ENCODE data around the gene GBE1. TPM values are rescaled to one million over a fixed set of nuclear protein-coding genes. Genes with fewer than 3 reads are reported as not detected.

The GBE1 gene
- total and polyA plus RNA-seq, 10 of the 15 experiments (the other 5 are each of a cell fraction or from before 2014, with no cell fraction given) = 21.4 to 62.2 (median 41.5) TPM

DNA sequence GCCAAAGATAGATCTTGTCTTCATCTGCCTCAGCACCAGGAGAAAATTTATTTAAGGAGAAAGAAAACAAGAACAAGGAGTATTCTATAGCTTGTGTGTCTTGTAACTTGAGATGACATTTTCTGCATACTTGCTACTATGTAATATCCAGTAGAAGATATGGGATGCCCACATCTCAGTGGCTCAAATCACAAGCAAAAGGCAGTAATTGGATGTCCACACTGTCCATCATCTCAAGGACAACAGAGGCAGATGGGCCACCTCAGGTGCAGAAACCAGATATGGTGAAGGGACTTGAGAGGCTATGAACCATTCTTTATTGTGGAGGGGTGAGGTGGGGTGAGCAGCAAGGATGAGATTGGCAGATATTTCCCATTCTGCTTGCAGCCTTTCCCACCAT is 309.0 kb downstream of the GBE1 start:
- no peaks in the 10 kb centered on the region for H4K20me1 ChIP-seq (ENCODE audit: control insufficient read depth, insufficient read depth)
- POLR2A ChIA-PET = no interaction called here
- intact Hi-C loops (cut with micrococcal nuclease; ENCODE audit: unreplicated experiment) = no loop called here
- in situ Hi-C loops (cut with MboI) = no loop called here
- no peak for FAIRE-seq
- CTCF ChIA-PET = interaction anchor here (1.3 kb wide), 1 partner anchor 39 kb away, joined by 3 read pairs; no protein-coding TSS in a partner anchor
- H3K9ac ChIP-seq (ENCODE audit: control insufficient read depth, insufficient read depth, low read length) = no peak overlapping the region
- no peak overlapping the region for H3K4me3 ChIP-seq
- TF ChIP-seq, protein P1, sequence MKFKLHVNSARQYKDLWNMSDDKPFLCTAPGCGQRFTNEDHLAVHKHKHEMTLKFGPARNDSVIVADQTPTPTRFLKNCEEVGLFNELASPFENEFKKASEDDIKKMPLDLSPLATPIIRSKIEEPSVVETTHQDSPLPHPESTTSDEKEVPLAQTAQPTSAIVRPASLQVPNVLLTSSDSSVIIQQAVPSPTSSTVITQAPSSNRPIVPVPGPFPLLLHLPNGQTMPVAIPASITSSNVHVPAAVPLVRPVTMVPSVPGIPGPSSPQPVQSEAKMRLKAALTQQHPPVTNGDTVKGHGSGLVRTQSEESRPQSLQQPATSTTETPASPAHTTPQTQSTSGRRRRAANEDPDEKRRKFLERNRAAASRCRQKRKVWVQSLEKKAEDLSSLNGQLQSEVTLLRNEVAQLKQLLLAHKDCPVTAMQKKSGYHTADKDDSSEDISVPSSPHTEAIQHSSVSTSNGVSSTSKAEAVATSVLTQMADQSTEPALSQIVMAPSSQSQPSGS (IDR thresholded peaks at IDR 0.05; ENCODE audit: low read length) = no peak
- TF ChIP-seq NR2C1 (IDR thresholded peaks at IDR 0.05) (no peak), PAX8 (IDR thresholded peaks at IDR 0.05) (no peak), ASH2L (IDR thresholded peaks at IDR 0.05; ENCODE audit: borderline replicate concordance, low read depth) (no peak), NFIC (IDR thresholded peaks at IDR 0.05; ENCODE audit: low read depth, low read length) (no peak), FOS (IDR thresholded peaks at IDR 0.05; ENCODE audit: borderline replicate concordance, extremely low read depth, insufficient read length) (no peak), RAD51 (IDR thresholded peaks at IDR 0.05) (no peak), ATF3 (IDR thresholded peaks at IDR 0.05; ENCODE audit: borderline replicate concordance, extremely low read depth, low read depth, low read length) (no peak), HCFC1 (IDR thresholded peaks at IDR 0.05; ENCODE audit: low read length) (no peak), SREBF1 (IDR thresholded peaks at IDR 0.05; ENCODE audit: low read length) (no peak), TCF12 (IDR thresholded peaks at IDR 0.05; ENCODE audit: low read depth, low read length) (no peak), STAT1 (conservative IDR thresholded peaks at IDR 0.05) (no peak), SMAD1 (IDR thresholded peaks at IDR 0.05; ENCODE audit: low read depth, partially characterized antibody) (no peak)
- TF ChIP-seq, protein P2, sequence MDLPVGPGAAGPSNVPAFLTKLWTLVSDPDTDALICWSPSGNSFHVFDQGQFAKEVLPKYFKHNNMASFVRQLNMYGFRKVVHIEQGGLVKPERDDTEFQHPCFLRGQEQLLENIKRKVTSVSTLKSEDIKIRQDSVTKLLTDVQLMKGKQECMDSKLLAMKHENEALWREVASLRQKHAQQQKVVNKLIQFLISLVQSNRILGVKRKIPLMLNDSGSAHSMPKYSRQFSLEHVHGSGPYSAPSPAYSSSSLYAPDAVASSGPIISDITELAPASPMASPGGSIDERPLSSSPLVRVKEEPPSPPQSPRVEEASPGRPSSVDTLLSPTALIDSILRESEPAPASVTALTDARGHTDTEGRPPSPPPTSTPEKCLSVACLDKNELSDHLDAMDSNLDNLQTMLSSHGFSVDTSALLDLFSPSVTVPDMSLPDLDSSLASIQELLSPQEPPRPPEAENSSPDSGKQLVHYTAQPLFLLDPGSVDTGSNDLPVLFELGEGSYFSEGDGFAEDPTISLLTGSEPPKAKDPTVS (IDR thresholded peaks at IDR 0.05; ENCODE audit: low read depth, low read length) = no peak
- TF ChIP-seq, protein P3, sequence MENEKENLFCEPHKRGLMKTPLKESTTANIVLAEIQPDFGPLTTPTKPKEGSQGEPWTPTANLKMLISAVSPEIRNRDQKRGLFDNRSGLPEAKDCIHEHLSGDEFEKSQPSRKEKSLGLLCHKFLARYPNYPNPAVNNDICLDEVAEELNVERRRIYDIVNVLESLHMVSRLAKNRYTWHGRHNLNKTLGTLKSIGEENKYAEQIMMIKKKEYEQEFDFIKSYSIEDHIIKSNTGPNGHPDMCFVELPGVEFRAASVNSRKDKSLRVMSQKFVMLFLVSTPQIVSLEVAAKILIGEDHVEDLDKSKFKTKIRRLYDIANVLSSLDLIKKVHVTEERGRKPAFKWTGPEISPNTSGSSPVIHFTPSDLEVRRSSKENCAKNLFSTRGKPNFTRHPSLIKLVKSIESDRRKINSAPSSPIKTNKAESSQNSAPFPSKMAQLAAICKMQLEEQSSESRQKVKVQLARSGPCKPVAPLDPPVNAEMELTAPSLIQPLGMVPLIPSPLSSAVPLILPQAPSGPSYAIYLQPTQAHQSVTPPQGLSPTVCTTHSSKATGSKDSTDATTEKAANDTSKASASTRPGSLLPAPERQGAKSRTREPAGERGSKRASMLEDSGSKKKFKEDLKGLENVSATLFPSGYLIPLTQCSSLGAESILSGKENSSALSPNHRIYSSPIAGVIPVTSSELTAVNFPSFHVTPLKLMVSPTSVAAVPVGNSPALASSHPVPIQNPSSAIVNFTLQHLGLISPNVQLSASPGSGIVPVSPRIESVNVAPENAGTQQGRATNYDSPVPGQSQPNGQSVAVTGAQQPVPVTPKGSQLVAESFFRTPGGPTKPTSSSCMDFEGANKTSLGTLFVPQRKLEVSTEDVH (IDR thresholded peaks at IDR 0.05; ENCODE audit: low read depth, partially characterized antibody) = no peak
- TF ChIP-seq, protein P4, sequence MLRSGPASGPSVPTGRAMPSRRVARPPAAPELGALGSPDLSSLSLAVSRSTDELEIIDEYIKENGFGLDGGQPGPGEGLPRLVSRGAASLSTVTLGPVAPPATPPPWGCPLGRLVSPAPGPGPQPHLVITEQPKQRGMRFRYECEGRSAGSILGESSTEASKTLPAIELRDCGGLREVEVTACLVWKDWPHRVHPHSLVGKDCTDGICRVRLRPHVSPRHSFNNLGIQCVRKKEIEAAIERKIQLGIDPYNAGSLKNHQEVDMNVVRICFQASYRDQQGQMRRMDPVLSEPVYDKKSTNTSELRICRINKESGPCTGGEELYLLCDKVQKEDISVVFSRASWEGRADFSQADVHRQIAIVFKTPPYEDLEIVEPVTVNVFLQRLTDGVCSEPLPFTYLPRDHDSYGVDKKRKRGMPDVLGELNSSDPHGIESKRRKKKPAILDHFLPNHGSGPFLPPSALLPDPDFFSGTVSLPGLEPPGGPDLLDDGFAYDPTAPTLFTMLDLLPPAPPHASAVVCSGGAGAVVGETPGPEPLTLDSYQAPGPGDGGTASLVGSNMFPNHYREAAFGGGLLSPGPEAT (IDR thresholded peaks at IDR 0.05; ENCODE audit: low read depth) = no peak
- BruUV-seq (replicated peaks) = no TSS peak
- ATAC-seq = no peak
- SMC1A ChIA-PET (ENCODE audit: uncharacterized antibody, unreplicated experiment) = no interaction called here
- no peaks in the 10 kb centered on the region for H3K36me3 ChIP-seq (ENCODE audit: control insufficient read depth in 2 of 2, insufficient read depth in 2 of 2, low read length in 1 of 2)
- no peak for DNase-seq (ENCODE audit: low read depth, low spot score)
- no peaks in the 10 kb centered on the region for H3K9me3 ChIP-seq (replicated peaks; ENCODE audit: control insufficient read depth, insufficient read depth, low read length)
- H3K27ac ChIP-seq (ENCODE audit: control insufficient read depth, insufficient read depth) = no peak overlapping the region
- H3K27me3 ChIP-seq (replicated peaks in 1 of 2; ENCODE audit: control insufficient read depth in 2 of 2, insufficient read depth in 2 of 2, low read length in 1 of 2) = no peaks in the 10 kb centered on the region
- H3K79me2 ChIP-seq (ENCODE audit: control insufficient read depth, insufficient read depth, low read length) = no peaks in the 10 kb centered on the region
- H3K4me2 ChIP-seq (ENCODE audit: control insufficient read depth, insufficient read depth) = no peak overlapping the region
- RAD21 ChIA-PET (ENCODE audit: unreplicated experiment) = no interaction called here
- H3K4me1 ChIP-seq (ENCODE audit: control insufficient read depth, insufficient read depth, low read length) = no peaks in the 10 kb centered on the region
- no peak overlapping the region for H2AFZ ChIP-seq (ENCODE audit: control insufficient read depth, low read depth, low read length)
